GM18909 (cell line): ENCODE measurements around the gene SLC8B1.

ENCODE experiments used
- ATAC-seq: cut with Tn5 transposase; IDR thresholded peaks from one replicate; pipeline ENCODE4 v1.9.1; 2021; ENCODE audit warnings: mild to moderate bottlenecking; ENCODE audit not compliant: unreplicated experiment, poor library complexity

SLC8B1 gene

GRCh38 chr12:113252494-113252893, 82.4 kb downstream of the SLC8B1 start:
- no peak for ATAC-seq

- ATAC-seq: no peak
These were observed 83.4 kb downstream of the SLC8B1 start for GRCh38 chr12:113251404-113252070.

GRCh38 chr12:113250045-113250444, 84.9 kb downstream of the SLC8B1 start:
- no peak for ATAC-seq

GRCh38 chr12:113249546-113249945, 85.4 kb downstream of the SLC8B1 start:
- ATAC-seq: no peak

GRCh38 chr12:113248842-113249435, 86.0 kb downstream of the SLC8B1 start:
- ATAC-seq: no peak
